ENCODE data around the gene TNS3.
A peak's percentile ranks its signal among the peaks of the same experiment; 100 is the strongest.

TNS3 gene

GRCh38 chr7:47480576-47481538, 101.1 kb downstream of the TNS3 start:
- H3K36me3 ChIP-seq (ENCODE audit: control insufficient read depth in 2 of 2, insufficient read depth in 2 of 2, low read length in 2 of 2) = no peaks in the 10 kb centered on the region
- no peaks in the 10 kb centered on the region for H3K27me3 ChIP-seq (ENCODE audit: control insufficient read depth in 1 of 2, insufficient read depth in 2 of 2, low read length in 2 of 2)
- peak overlapping the region; percentile 46 for H3K27ac ChIP-seq (ENCODE audit: low read length)
- no peaks in the 10 kb centered on the region for H3K9me3 ChIP-seq (ENCODE audit: control insufficient read depth in 2 of 2, low read length in 2 of 2)
- no peak overlapping the region for H3K9ac ChIP-seq (ENCODE audit: low read length in 2 of 2)
- no peak overlapping the region for H3K4me3 ChIP-seq (ENCODE audit: low read length in 2 of 2)
- peaks cover 65% of the 10 kb centered on the region for H3K4me1 ChIP-seq (ENCODE audit: control insufficient read depth, insufficient read depth, low read length)

DNA sequence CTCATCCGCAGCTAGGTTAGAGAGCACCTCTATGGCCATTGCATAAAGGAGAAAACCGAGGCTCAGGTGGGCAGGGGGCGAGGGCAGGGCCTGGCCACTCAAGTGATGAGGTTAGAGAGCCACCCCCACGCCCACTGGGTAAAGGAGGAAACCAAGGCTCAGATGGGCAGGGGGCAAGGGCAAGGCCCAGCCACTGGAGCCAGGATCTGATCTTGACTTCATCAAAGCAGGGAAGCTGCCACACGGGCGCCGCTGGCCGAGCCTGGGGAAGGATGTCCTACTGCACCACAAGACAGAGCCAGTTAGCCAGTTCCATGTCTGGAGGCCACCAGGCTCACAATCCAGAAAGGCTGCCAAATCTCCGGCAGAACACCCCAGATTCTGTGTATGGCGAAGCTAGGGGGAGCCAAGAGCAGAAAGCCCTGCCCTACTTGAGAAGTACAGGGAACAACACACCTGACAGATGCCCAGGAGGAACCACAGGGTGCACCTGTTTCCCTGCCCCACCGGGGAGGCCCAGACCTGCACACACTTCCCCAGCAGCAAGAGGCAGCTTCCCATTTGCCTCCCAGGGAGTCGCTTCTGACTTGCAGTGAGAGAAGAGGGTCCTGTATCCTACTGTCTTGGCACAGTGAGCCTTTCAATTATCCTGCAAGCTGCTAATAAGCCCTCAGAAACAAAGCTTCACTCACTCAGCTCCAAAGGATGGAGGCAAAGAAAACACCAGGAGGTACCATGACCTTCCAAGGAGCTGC, 101.9 kb downstream of the TNS3 start:
- Histone ChIP-seq H3K27me3 (ENCODE audit: control insufficient read depth in 1 of 2, insufficient read depth in 2 of 2, low read length in 2 of 2) (no peaks in the 10 kb centered on the region), H3K4me1 (ENCODE audit: control insufficient read depth, insufficient read depth, low read length) (peaks cover 65% of the 10 kb centered on the region), H3K4me3 (ENCODE audit: low read length in 2 of 2) (no peak overlapping the region), H3K9ac (ENCODE audit: low read length in 2 of 2) (no peak overlapping the region), H3K9me3 (ENCODE audit: control insufficient read depth in 2 of 2, low read length in 2 of 2) (no peaks in the 10 kb centered on the region), H3K36me3 (ENCODE audit: control insufficient read depth in 2 of 2, insufficient read depth in 2 of 2, low read length in 2 of 2) (no peaks in the 10 kb centered on the region), H3K27ac (ENCODE audit: low read length) (no peak overlapping the region)

DNA sequence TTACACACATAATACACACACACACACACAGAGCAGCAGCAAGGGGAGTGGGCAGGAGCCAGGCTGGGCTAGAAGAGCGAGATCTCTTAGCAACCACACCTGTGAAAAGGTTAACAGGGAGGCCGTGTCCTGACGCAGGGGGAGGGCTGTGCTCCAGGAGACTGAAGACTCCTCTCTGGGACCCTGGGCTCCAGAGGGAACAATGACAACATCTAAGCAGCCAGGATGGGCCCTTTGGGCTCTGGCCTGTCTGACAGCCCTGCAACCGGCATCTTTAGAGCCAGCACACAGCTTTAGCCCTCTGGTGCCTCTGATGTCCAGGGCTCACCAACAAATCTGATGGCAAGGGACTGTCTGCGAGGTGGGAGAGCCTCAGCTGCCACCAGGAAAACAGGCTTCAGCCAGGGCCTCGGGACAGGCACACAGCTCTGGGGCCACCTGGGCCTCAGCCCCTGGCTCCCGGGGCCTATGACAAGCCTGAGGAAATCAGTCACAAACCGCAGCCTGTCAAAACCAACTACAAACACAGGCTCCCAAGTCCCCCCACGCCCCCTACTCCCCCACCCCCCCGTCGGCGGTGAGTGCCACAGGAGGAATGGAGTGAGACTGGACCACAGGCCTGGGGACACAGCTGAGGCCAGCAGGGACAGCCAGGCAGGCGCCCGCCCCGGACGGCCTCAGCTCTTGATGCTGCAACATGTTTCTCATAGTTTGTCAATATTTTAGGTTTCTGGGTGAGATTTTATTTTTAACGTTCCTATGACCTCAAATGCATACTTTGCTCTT, 102.8 kb downstream of the TNS3 start:
- H3K4me3 ChIP-seq (ENCODE audit: low read length in 2 of 2) = no peak overlapping the region
- H3K9me3 ChIP-seq (ENCODE audit: control insufficient read depth in 2 of 2, low read length in 2 of 2) = no peaks in the 10 kb centered on the region
- H3K4me1 ChIP-seq (ENCODE audit: control insufficient read depth, insufficient read depth, low read length) = peaks cover 62% of the 10 kb centered on the region
- H3K36me3 ChIP-seq (ENCODE audit: control insufficient read depth in 2 of 2, insufficient read depth in 2 of 2, low read length in 2 of 2) = no peaks in the 10 kb centered on the region
- no peaks in the 10 kb centered on the region for H3K27me3 ChIP-seq (ENCODE audit: control insufficient read depth in 1 of 2, insufficient read depth in 2 of 2, low read length in 2 of 2)
- no peak overlapping the region for H3K9ac ChIP-seq (ENCODE audit: low read length in 2 of 2)
- no peak overlapping the region for H3K27ac ChIP-seq (ENCODE audit: low read length)

DNA sequence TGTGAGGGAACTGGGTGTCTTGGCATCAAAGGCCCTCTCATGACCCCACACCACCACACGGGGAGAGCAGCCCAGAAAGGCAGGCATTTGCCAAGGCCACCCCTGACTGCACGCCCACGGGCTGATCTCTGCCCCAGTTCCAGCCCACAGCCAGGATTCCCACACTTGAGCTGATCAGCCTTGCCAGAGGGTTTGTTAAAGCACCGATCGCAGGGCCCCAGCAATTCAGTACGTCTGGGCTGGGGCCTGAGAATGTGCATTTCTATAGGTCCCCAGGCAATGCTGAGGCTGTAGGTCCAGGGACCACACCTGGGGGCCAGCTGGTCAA, 103.9 kb downstream of the TNS3 start:
- no peak overlapping the region for H3K4me3 ChIP-seq (ENCODE audit: low read length in 2 of 2)
- no peaks in the 10 kb centered on the region for H3K27me3 ChIP-seq (ENCODE audit: control insufficient read depth in 1 of 2, insufficient read depth in 2 of 2, low read length in 2 of 2)
- no peaks in the 10 kb centered on the region for H3K36me3 ChIP-seq (ENCODE audit: control insufficient read depth in 2 of 2, insufficient read depth in 2 of 2, low read length in 2 of 2)
- H3K9me3 ChIP-seq (ENCODE audit: control insufficient read depth in 2 of 2, low read length in 2 of 2) = no peaks in the 10 kb centered on the region
- no peak overlapping the region for H3K9ac ChIP-seq (ENCODE audit: low read length in 2 of 2)
- peaks cover 56% of the 10 kb centered on the region for H3K4me1 ChIP-seq (ENCODE audit: control insufficient read depth, insufficient read depth, low read length)
- no peak overlapping the region for H3K27ac ChIP-seq (ENCODE audit: low read length)

GRCh38 chr7:47477191-47478016, 104.5 kb downstream of the TNS3 start:
- H3K9me3 ChIP-seq (ENCODE audit: control insufficient read depth in 2 of 2, low read length in 2 of 2) = no peaks in the 10 kb centered on the region
- no peak overlapping the region for H3K27ac ChIP-seq (ENCODE audit: low read length)
- no peak overlapping the region for H3K4me3 ChIP-seq (ENCODE audit: low read length in 2 of 2)
- no peak overlapping the region for H3K9ac ChIP-seq (ENCODE audit: low read length in 2 of 2)
- H3K4me1 ChIP-seq (ENCODE audit: control insufficient read depth, insufficient read depth, low read length) = peaks cover 54% of the 10 kb centered on the region
- H3K27me3 ChIP-seq (ENCODE audit: control insufficient read depth in 1 of 2, insufficient read depth in 2 of 2, low read length in 2 of 2) = no peaks in the 10 kb centered on the region
- H3K36me3 ChIP-seq (ENCODE audit: control insufficient read depth in 2 of 2, insufficient read depth in 2 of 2, low read length in 2 of 2) = no peaks in the 10 kb centered on the region

GRCh38 chr7:47475880-47476227, 106.1 kb downstream of the TNS3 start:
- H3K9me3 ChIP-seq (ENCODE audit: control insufficient read depth in 2 of 2, low read length in 2 of 2) = no peaks in the 10 kb centered on the region
- no peaks in the 10 kb centered on the region for H3K36me3 ChIP-seq (ENCODE audit: control insufficient read depth in 2 of 2, insufficient read depth in 2 of 2, low read length in 2 of 2)
- no peak overlapping the region for H3K27ac ChIP-seq (ENCODE audit: low read length)
- peaks cover 39% of the 10 kb centered on the region for H3K4me1 ChIP-seq (ENCODE audit: control insufficient read depth, insufficient read depth, low read length)
- H3K27me3 ChIP-seq (ENCODE audit: control insufficient read depth in 1 of 2, insufficient read depth in 2 of 2, low read length in 2 of 2) = no peaks in the 10 kb centered on the region
- H3K4me3 ChIP-seq (ENCODE audit: low read length in 2 of 2) = no peak overlapping the region
- H3K9ac ChIP-seq (ENCODE audit: low read length in 2 of 2) = no peak overlapping the region

DNA sequence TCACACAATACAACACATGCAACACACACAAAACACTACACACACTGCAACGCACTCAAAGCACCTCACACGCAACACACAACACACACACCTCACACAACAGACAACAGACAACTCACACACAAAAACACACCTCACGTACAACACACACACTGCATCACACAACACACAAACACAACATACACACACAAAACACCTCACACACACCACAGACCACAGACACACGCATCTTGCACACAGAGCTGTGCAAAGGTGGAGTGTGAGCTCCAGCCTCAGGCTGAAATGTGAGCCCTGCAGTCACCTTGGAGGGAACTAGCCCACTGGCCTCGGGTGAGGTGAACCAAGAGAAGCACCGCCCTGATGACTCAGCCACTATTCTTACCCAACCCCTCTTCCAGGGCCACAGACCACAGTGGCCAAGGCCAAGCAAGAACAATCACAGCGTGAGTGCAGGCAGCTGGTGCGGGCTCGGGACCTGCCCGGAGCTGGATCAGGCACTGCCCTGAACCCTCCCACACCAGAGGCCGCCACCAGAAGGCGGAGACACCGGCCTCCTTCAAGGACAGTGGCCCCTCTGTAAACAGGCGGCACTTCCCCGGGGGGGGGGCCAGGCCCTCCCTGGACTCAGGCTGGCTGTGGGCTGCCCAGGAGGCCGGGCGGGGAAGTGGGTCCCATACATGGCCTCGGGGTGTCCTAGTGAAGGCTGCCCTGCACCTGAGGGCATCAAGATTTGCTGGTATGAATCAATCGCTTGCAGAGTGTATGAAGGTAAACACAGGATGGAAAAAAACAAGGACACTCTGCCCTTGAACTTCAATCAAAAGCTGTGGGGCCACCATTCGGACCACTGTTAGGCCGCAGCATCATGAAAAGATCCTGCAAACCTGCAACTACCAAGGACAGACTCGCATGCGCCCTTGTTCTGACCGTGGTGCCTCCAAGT, 106.7 kb downstream of the TNS3 start:
- H3K9ac ChIP-seq (ENCODE audit: low read length in 2 of 2) = no peak overlapping the region

GRCh38 chr7:47474211-47474936, 107.5 kb downstream of the TNS3 start:
- Histone ChIP-seq H3K9ac (ENCODE audit: low read length in 2 of 2) (no peak overlapping the region), H3K9me3 (ENCODE audit: control insufficient read depth in 2 of 2, low read length in 2 of 2) (no peaks in the 10 kb centered on the region), H3K36me3 (ENCODE audit: control insufficient read depth in 2 of 2, insufficient read depth in 2 of 2, low read length in 2 of 2) (no peaks in the 10 kb centered on the region), H3K27me3 (ENCODE audit: control insufficient read depth in 1 of 2, insufficient read depth in 2 of 2, low read length in 2 of 2) (no peaks in the 10 kb centered on the region), H3K4me3 (ENCODE audit: low read length in 2 of 2) (no peak overlapping the region), H3K27ac (ENCODE audit: low read length) (no peak overlapping the region), H3K4me1 (ENCODE audit: control insufficient read depth, insufficient read depth, low read length) (peaks cover 27% of the 10 kb centered on the region)

More for the DNA sequence above, 106.7 kb downstream of the TNS3 start:
- no peaks in the 10 kb centered on the region for H3K9me3 ChIP-seq (ENCODE audit: control insufficient read depth in 2 of 2, low read length in 2 of 2)
- H3K4me1 ChIP-seq (ENCODE audit: control insufficient read depth, insufficient read depth, low read length) = peaks cover 34% of the 10 kb centered on the region
- H3K27ac ChIP-seq (ENCODE audit: low read length) = no peak overlapping the region
- H3K4me3 ChIP-seq (ENCODE audit: low read length in 2 of 2) = no peak overlapping the region
- H3K27me3 ChIP-seq (ENCODE audit: control insufficient read depth in 1 of 2, insufficient read depth in 2 of 2, low read length in 2 of 2) = no peaks in the 10 kb centered on the region
- H3K36me3 ChIP-seq (ENCODE audit: control insufficient read depth in 2 of 2, insufficient read depth in 2 of 2, low read length in 2 of 2) = no peaks in the 10 kb centered on the region

All from stomach smooth muscle (tissue), 2 donors.